HEK293 (cell line): Measurements from ENCODE around the gene FBXW5.

Experiments
- GLIS2 ChIP-seq: fragments of 450-650 bp; formaldehyde crosslinking; IDR thresholded peaks from 2 replicates; pipeline ENCODE4 v1.5.1; 2016; ENCODE audit warnings: missing biosample characterization, missing genetic modification characterization
- MYNN ChIP-seq: fragments of 450-650 bp; formaldehyde crosslinking; IDR thresholded peaks from 2 replicates; pipeline ENCODE4 v1.5.1; 2016; ENCODE audit warnings: missing biosample characterization, missing genetic modification characterization, borderline replicate concordance
- PRDM1 ChIP-seq: fragments of 450-650 bp; formaldehyde crosslinking; IDR thresholded peaks from 2 replicates; pipeline ENCODE4; 2016; ENCODE audit warnings: missing biosample characterization, missing genetic modification characterization
- SETDB1 ChIP-seq: IDR thresholded peaks from one replicate; pipeline ENCODE4 v1.6.1; 2017; ENCODE audit warnings: mild to moderate bottlenecking, low read length, moderate library complexity, mixed read lengths; ENCODE audit not compliant: insufficient read length
- SP2 ChIP-seq: fragments of 450-650 bp; formaldehyde crosslinking; IDR thresholded peaks from 2 replicates; pipeline ENCODE4 v1.5.1; 2016; ENCODE audit warnings: missing biosample characterization, missing genetic modification characterization
- ZBTB7A ChIP-seq: fragments of 450-650 bp; formaldehyde crosslinking; IDR thresholded peaks from 2 replicates; pipeline ENCODE4 v1.5.1; 2016; ENCODE audit warnings: low read depth, missing biosample characterization, missing genetic modification characterization
- ZNF174 ChIP-seq: fragments of 450-650 bp; formaldehyde crosslinking; IDR thresholded peaks from 2 replicates; pipeline ENCODE4 v1.5.0; 2017; ENCODE audit warnings: missing biosample characterization, mild to moderate bottlenecking, missing genetic modification characterization
- ZNF776 ChIP-seq: fragments of 450-650 bp; formaldehyde crosslinking; IDR thresholded peaks from 2 replicates; pipeline ENCODE4 v1.5.0; 2017; ENCODE audit warnings: missing biosample characterization, missing genetic modification characterization, borderline replicate concordance
- TF ChIP-seq, protein P1 (sequence below): fragments of 450-650 bp; formaldehyde crosslinking; IDR thresholded peaks from 2 replicates; pipeline ENCODE4 v1.5.1; 2016; ENCODE audit warnings: missing biosample characterization, missing genetic modification characterization, borderline replicate concordance
- TF ChIP-seq, protein P2 (sequence below): fragments of 450-650 bp; formaldehyde crosslinking; IDR thresholded peaks from 2 replicates; pipeline ENCODE4 v1.5.1; 2016; ENCODE audit warnings: missing biosample characterization, missing genetic modification characterization
- TF ChIP-seq, protein P3 (sequence below): fragments of 450-650 bp; formaldehyde crosslinking; IDR thresholded peaks from 2 replicates; pipeline ENCODE4 v1.5.1; 2016; ENCODE audit warnings: missing biosample characterization, missing genetic modification characterization, low read depth
- TF ChIP-seq, protein P4 (sequence below): sonication (generic); formaldehyde crosslinking; IDR thresholded peaks from 2 replicates; pipeline ENCODE4 v1.8.1; 2022; ENCODE audit warnings: mild to moderate bottlenecking, moderate library complexity, missing genetic modification reagents
- TF ChIP-seq, protein P5 (sequence below): fragments of 450-650 bp; formaldehyde crosslinking; IDR thresholded peaks from 2 replicates; pipeline ENCODE4 v1.5.1; 2016; ENCODE audit warnings: missing biosample characterization, missing genetic modification characterization

DNA sequence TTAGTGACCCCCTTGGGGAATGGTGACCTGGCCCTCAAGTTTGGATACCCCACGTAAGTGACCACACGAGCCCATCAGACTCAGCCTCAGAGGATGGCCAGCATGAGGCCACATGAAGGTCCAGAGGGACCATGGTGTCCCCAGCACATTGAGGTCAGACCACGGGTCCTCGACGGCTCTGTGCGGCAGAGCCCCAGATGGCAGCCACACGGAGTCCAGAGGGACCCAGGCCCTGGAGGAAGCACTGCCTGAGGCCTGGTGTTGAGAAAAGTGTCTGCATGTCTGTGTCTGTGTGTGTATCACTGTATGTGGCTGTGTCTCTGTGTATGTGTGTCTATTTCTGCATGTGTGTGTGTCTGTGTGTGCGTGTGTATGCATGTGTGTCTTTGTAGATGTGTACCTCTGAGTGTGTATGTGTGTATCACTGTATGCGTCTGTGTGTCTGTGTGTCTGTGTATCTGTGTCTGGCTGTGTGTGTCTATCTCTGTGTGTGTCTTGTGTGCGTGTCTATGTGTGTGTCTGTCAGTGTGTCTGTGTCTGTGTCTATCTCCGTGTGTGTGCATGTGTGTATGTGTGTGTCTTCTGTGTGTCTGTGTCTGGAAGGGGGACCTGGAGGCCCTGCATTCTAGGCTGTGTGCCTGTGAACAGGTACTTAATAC lies 39.2 kb upstream of the FBXW5 start:
- TF ChIP-seq, protein P1, sequence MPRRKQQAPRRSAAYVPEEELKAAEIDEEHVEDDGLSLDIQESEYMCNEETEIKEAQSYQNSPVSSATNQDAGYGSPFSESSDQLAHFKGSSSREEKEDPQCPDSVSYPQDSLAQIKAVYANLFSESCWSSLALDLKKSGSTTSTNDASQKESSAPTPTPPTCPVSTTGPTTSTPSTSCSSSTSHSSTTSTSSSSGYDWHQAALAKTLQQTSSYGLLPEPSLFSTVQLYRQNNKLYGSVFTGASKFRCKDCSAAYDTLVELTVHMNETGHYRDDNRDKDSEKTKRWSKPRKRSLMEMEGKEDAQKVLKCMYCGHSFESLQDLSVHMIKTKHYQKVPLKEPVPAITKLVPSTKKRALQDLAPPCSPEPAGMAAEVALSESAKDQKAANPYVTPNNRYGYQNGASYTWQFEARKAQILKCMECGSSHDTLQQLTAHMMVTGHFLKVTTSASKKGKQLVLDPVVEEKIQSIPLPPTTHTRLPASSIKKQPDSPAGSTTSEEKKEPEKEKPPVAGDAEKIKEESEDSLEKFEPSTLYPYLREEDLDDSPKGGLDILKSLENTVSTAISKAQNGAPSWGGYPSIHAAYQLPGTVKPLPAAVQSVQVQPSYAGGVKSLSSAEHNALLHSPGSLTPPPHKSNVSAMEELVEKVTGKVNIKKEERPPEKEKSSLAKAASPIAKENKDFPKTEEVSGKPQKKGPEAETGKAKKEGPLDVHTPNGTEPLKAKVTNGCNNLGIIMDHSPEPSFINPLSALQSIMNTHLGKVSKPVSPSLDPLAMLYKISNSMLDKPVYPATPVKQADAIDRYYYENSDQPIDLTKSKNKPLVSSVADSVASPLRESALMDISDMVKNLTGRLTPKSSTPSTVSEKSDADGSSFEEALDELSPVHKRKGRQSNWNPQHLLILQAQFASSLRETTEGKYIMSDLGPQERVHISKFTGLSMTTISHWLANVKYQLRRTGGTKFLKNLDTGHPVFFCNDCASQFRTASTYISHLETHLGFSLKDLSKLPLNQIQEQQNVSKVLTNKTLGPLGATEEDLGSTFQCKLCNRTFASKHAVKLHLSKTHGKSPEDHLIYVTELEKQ (tag by site-specific recombination) = no peak
- TF ChIP-seq MYNN (tag by site-specific recombination) = no peak
- no peak for TF ChIP-seq GLIS2
- TF ChIP-seq SP2 (tag by site-specific recombination) = no peak
- TF ChIP-seq, protein P2, sequence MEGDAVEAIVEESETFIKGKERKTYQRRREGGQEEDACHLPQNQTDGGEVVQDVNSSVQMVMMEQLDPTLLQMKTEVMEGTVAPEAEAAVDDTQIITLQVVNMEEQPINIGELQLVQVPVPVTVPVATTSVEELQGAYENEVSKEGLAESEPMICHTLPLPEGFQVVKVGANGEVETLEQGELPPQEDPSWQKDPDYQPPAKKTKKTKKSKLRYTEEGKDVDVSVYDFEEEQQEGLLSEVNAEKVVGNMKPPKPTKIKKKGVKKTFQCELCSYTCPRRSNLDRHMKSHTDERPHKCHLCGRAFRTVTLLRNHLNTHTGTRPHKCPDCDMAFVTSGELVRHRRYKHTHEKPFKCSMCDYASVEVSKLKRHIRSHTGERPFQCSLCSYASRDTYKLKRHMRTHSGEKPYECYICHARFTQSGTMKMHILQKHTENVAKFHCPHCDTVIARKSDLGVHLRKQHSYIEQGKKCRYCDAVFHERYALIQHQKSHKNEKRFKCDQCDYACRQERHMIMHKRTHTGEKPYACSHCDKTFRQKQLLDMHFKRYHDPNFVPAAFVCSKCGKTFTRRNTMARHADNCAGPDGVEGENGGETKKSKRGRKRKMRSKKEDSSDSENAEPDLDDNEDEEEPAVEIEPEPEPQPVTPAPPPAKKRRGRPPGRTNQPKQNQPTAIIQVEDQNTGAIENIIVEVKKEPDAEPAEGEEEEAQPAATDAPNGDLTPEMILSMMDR (tag by site-specific recombination) = no peak
- TF ChIP-seq ZNF174 (tag by site-specific recombination) = no peak
- TF ChIP-seq ZNF776 (tag by site-specific recombination) = peak; percentile 69; the same call in 1 of the 2 replicates
- TF ChIP-seq ZBTB7A (tag by site-specific recombination) = no peak; the same call in 1 of the 2 replicates
- TF ChIP-seq, protein P3, sequence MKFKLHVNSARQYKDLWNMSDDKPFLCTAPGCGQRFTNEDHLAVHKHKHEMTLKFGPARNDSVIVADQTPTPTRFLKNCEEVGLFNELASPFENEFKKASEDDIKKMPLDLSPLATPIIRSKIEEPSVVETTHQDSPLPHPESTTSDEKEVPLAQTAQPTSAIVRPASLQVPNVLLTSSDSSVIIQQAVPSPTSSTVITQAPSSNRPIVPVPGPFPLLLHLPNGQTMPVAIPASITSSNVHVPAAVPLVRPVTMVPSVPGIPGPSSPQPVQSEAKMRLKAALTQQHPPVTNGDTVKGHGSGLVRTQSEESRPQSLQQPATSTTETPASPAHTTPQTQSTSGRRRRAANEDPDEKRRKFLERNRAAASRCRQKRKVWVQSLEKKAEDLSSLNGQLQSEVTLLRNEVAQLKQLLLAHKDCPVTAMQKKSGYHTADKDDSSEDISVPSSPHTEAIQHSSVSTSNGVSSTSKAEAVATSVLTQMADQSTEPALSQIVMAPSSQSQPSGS = no peak
- no peak for TF ChIP-seq SETDB1
- TF ChIP-seq PRDM1 (tag by site-specific recombination) = no peak
- TF ChIP-seq, protein P4, sequence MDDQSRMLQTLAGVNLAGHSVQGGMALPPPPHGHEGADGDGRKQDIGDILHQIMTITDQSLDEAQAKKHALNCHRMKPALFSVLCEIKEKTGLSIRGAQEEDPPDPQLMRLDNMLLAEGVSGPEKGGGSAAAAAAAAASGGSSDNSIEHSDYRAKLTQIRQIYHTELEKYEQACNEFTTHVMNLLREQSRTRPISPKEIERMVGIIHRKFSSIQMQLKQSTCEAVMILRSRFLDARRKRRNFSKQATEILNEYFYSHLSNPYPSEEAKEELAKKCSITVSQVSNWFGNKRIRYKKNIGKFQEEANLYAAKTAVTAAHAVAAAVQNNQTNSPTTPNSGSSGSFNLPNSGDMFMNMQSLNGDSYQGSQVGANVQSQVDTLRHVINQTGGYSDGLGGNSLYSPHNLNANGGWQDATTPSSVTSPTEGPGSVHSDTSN (CRISPR knock-in tag) = no peak
- TF ChIP-seq, protein P5, sequence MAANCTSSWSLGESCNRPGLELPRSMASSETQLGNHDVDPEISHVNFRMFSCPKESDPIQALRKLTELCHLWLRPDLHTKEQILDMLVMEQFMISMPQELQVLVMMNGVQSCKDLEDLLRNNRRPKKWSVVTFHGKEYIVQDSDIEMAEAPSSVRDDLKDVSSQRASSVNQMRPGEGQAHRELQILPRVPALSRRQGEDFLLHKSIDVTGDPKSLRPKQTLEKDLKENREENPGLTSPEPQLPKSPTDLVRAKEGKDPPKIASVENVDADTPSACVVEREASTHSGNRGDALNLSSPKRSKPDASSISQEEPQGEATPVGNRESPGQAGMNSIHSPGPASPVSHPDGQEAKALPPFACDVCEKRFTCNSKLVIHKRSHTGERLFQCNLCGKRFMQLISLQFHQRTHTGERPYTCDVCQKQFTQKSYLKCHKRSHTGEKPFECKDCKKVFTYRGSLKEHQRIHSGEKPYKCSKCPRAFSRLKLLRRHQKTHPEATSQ (tag by site-specific recombination) = no peak
